GM12874 (cell line): ENCODE results near the gene MTX1.

ENCODE experiments used
- TF ChIP-seq, protein P1 (sequence below): IDR thresholded peaks from 2 replicates; pipeline ENCODE4 v1.5.1; 2011; ENCODE audit warnings: low read depth, mild to moderate bottlenecking, control low read depth, low read length, moderate library complexity; ENCODE audit not compliant: insufficient read depth

Gene MTX1

DNA sequence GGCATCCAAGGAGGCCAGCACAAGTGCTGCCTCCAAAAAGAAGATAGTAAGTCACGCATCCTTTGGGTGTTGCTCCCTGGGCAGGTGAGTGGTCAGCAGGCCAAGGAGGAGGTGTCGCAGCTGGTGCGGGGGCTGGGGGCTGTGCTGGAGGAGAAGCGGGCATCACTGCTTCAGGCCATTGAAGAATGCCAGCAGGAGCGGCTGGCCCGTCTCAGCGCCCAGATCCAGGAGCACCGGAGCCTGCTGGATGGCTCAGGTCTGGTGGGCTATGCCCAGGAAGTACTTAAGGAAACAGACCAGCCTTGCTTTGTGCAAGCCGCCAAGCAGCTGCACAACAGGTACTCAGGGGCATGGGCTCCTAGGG, 30.6 kb upstream of the MTX1 start:
- TF ChIP-seq, protein P1, sequence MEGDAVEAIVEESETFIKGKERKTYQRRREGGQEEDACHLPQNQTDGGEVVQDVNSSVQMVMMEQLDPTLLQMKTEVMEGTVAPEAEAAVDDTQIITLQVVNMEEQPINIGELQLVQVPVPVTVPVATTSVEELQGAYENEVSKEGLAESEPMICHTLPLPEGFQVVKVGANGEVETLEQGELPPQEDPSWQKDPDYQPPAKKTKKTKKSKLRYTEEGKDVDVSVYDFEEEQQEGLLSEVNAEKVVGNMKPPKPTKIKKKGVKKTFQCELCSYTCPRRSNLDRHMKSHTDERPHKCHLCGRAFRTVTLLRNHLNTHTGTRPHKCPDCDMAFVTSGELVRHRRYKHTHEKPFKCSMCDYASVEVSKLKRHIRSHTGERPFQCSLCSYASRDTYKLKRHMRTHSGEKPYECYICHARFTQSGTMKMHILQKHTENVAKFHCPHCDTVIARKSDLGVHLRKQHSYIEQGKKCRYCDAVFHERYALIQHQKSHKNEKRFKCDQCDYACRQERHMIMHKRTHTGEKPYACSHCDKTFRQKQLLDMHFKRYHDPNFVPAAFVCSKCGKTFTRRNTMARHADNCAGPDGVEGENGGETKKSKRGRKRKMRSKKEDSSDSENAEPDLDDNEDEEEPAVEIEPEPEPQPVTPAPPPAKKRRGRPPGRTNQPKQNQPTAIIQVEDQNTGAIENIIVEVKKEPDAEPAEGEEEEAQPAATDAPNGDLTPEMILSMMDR, result no peak

DNA sequence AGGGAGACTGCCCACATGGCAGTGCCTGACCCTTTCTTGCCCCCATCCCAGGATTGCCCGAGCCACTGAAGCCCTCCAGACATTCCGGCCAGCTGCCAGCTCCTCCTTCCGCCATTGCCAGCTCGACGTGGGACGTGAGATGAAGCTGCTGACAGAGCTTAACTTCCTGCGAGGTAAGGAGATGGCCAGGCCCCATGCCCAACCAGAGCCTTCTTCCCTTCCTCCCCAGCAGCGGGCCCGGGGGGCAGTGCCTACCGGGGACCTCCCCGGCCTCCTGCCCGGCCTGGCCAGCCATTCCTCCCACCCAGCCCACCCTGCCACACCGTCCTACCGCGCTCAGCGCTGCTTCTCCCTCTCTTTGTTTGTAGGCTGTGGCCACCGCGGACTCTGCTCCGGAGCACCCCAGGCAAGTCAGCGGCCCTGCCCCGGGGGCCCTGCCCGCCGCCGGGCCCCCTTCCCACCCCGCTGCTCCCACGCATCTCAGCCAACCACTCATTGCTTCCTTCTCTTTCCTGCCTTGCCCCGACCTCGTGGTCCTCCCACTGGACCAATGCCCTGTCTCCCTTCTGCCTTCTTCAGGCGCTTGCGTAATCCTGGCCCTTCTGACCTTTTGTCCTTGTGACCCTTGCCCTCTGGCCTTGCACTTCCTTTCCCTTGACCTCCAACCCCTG, 29.9 kb upstream of the MTX1 start:
- TF ChIP-seq, protein P1, result no peak

DNA sequence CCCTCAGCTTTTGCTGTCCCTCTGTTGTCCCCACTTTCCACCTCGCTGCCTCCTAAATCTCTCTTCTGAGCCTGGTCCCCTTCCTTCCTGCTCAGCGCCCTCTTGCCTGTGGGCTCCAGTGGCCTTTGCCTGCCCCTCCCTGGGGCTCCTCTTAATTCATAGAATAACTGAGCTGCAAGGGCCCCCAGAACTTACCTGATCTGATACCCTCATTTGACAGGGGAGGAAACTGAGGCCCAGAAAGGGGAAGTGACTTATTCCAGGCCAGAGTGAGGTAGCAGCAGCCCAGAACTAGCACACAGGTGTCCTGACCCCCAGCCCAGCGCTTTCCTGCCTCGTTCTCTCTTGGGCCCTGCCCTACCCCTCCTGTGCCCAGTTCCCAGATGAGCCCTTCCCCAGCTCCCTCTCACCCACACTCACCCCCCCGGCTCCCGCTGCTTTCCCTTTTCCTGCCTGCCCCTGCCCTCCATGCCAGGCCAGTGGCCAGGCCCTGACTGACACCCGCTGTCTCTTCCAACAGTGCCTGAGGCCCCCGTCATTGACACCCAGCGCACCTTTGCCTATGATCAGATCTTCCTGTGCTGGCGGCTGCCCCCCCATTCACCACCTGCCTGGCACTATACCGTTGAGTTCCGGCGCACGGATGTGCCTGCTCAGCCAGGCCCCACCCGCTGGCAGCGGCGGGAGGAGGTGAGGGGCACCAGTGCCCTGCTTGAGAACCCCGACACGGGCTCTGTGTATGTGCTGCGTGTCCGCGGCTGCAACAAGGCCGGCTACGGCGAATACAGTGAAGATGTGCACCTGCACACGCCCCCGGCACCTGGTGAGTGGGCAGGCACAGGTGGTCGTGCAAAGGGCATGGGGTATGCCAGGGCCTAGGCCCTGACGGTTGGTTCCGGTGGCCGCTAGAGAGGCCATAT, 29.1 kb upstream of the MTX1 start:
- TF ChIP-seq, protein P1, result no peak

DNA sequence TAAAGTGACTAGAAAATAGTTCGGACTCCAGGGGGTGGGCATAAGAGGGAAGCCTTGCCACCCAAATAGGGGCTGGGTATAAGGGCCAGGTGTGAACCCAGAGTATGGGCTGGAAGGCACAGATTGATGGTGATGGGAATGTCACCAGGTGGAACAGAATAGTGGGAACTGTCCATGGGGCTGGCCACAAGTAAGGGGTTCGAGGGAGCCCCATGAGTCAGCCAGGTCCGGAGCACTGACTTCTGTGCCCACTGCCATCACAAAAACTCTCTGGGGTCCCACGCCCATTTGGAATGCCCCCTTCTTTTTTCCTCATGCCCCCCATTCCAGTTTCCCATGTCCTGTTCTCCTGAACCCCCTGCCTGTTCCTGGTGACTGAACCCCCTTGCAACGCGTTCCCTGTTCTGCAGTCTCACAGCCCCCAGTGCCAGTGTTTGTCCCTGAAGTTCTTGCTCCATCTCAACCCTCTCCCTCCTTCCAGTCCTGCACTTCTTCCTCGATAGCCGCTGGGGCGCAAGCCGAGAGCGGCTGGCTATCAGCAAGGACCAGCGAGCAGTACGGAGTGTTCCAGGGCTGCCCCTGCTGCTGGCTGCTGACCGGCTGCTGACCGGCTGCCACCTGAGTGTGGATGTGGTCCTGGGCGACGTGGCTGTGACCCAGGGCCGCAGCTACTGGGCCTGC, 27.0 kb upstream of the MTX1 start:
- TF ChIP-seq, protein P1, result no peak

DNA sequence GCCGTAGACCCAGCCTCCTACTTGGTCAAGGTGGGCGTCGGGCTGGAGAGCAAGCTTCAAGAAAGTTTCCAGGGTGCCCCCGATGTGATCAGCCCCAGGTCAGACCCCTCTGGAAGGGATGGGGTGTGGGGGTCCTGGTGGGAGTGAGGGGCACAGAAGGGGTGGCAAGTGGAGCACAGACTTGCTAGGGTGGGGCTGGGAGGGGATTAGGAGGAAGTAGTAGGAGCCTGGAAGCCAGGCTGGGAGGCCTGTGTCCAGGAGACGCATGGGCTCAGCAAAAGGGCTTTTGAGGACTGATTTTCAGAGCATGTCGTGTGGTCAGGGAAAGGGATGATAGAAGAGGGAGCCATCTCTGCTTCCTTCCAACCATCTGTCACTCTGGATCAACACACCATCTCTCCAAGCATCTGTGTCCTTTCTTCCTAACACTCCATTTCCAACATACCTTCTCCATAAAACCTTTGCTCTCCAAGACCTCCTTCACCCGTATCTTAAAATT, 26.4 kb upstream of the MTX1 start:
- TF ChIP-seq, protein P1, result no peak

DNA sequence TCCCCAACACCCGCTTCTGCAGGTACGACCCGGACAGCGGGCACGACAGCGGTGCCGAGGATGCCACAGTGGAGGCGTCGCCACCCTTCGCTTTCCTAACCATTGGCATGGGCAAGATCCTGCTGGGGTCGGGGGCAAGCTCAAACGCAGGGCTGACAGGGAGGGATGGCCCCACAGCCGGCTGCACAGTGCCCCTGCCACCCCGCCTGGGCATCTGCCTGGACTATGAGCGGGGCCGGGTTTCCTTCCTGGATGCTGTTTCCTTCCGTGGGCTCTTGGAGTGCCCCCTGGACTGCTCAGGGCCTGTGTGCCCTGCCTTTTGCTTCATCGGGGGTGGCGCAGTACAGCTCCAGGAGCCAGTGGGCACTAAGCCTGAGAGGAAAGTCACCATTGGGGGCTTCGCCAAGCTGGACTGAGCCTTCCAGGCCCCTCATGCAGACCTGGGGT, 24.7 kb upstream of the MTX1 start:
- TF ChIP-seq, protein P1, result no peak

DNA sequence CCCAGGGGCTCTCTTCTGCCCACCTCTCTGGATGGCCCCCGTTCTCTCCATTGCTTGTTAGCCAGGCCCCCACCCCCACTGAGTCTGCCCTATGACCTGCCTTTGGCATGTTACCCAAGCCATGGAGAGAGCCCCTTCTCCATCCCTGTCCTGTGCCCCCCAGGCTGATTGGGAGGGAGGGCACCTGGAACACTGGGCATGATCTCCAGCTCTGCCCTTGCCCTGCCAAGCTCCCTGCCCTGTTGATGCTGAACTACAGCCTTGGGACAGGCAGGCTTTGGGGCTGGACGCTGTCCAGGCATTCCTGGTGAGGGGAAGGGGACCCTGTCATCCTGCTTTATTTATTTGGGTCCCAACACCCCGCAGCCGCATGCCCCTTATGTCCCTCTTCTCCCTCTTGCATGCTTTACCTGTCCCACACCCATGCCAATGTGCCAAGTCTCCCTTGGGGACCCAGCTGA, 24.1 kb upstream of the MTX1 start:
- TF ChIP-seq, protein P1, result no peak
